CD14-positive monocyte (primary cell): Measurements from ENCODE around the gene MRPL41. TPM values are rescaled to one million over a fixed set of nuclear protein-coding genes. Genes with fewer than 3 reads are reported as not detected.

Experiments used
- DNase-seq, 3 donors: peaks; one replicate each; pipeline ENCODE4 v3.0.0-alpha.2; 2011 to 2022
- H2AFZ ChIP-seq: 2 replicates; pipeline ENCODE4 v1.6.0; 2012; ENCODE audit warnings: mild to moderate bottlenecking, low read depth, low read length, inconsistent platforms; ENCODE audit not compliant: insufficient read depth, poor library complexity, severe bottlenecking
- H3K27ac ChIP-seq, 2 donors: 1 replicate in 1 of 2; 2 replicates in 1 of 2; pipeline ENCODE4 v1.5.1; 2012 to 2013; ENCODE audit warnings: low read length in 2 of 2, control low read depth in 1 of 2, inconsistent platforms in 1 of 2, low read depth in 1 of 2, mild to moderate bottlenecking in 1 of 2
- H3K27me3 ChIP-seq, 2 donors: one replicate each; pipeline versions ENCODE4 v1.6.0 to v1.6.1; 2011 to 2013; ENCODE audit warnings: low read length in 2 of 2; ENCODE audit not compliant: control insufficient read depth in 2 of 2, insufficient read depth in 2 of 2
- H3K36me3 ChIP-seq, 2 donors: replicated peaks in 1 of 2; 1 replicate in 1 of 2; 2 replicates in 1 of 2; pipeline versions ENCODE4 v1.5.1 to v1.6.1; 2012 to 2013; ENCODE audit warnings: low read length in 2 of 2, control low read depth in 1 of 2, inconsistent platforms in 1 of 2, mild to moderate bottlenecking in 1 of 2; ENCODE audit not compliant: insufficient read depth in 2 of 2, control insufficient read depth in 1 of 2
- H3K4me1 ChIP-seq, 2 donors: 1 replicate in 1 of 2; 2 replicates in 1 of 2; pipeline versions ENCODE4 v1.5.1 to v1.6.1; 2012 to 2013; ENCODE audit warnings: low read length in 2 of 2, control low read depth in 1 of 2, inconsistent platforms in 1 of 2, mild to moderate bottlenecking in 1 of 2, moderate library complexity in 1 of 2; ENCODE audit not compliant: insufficient read depth in 2 of 2, control insufficient read depth in 1 of 2
- H3K4me2 ChIP-seq: replicated peaks from 2 replicates; pipeline ENCODE3; 2012; ENCODE audit warnings: low read length, moderate library complexity, mild to moderate bottlenecking; ENCODE audit not compliant: poor library complexity, severe bottlenecking; ENCODE audit errors: extremely low read depth
- H3K4me3 ChIP-seq, 3 experiments: fragments of 200-600 bp in 1 of 3; sonication (generic) in 1 of 3; replicated peaks in 1 of 3; 1 replicate in 2 of 3; 2 replicates in 1 of 3; pipeline ENCODE4 v1.5.1; 2011 to 2013; ENCODE audit warnings: low read length in 3 of 3, mild to moderate bottlenecking in 3 of 3, control low read depth in 2 of 3, low read depth in 2 of 3, inconsistent platforms in 1 of 3, moderate library complexity in 1 of 3
- H3K79me2 ChIP-seq: 2 replicates; pipeline ENCODE4 v1.6.0; 2012; ENCODE audit warnings: mild to moderate bottlenecking, control low read depth, inconsistent platforms, low read length, moderate library complexity; ENCODE audit not compliant: insufficient read depth
- H3K9ac ChIP-seq: 2 replicates; pipeline ENCODE4 v1.6.0; 2017; ENCODE audit warnings: low read length, mild to moderate bottlenecking; ENCODE audit not compliant: insufficient read depth, poor library complexity, severe bottlenecking
- H3K9me3 ChIP-seq, 2 donors: replicated peaks in 1 of 2; 1 replicate in 1 of 2; 2 replicates in 1 of 2; pipeline versions ENCODE4 v1.5.1 to v1.6.1; 2012 to 2013; ENCODE audit warnings: low read length in 2 of 2, control low read depth in 1 of 2; ENCODE audit not compliant: control insufficient read depth in 1 of 2, insufficient read depth in 1 of 2
- H4K20me1 ChIP-seq: 2 replicates; pipeline ENCODE4 v1.6.0; 2012; ENCODE audit warnings: mild to moderate bottlenecking, low read length, control low read depth, moderate library complexity; ENCODE audit not compliant: insufficient read depth
- H3K27ac Mint-ChIP-seq, 7 donors: one replicate each; pipeline ENCODE4 v1.8.0; 2020; ENCODE audit warnings: mild to moderate bottlenecking in 7 of 7, mixed read lengths in 7 of 7, moderate library complexity in 6 of 7, inconsistent platforms in 2 of 7
- H3K27me3 Mint-ChIP-seq, 3 donors: one replicate each; pipeline ENCODE4 v1.8.0; 2021 to 2022; ENCODE audit warnings: low read depth in 3 of 3, mild to moderate bottlenecking in 3 of 3, mixed read lengths in 3 of 3, moderate library complexity in 3 of 3, inconsistent platforms in 1 of 3
- H3K36me3 Mint-ChIP-seq, 2 donors: one replicate each; pipeline ENCODE4 v1.8.0; 2020; ENCODE audit warnings: mixed read lengths in 2 of 2, inconsistent platforms in 1 of 2, mild to moderate bottlenecking in 1 of 2
- H3K4me1 Mint-ChIP-seq: one replicate; pipeline ENCODE4 v1.8.0; 2020; ENCODE audit warnings: mild to moderate bottlenecking, mixed read lengths
- H3K4me3 Mint-ChIP-seq, 2 donors: one replicate each; pipeline ENCODE4 v1.8.0; 2020; ENCODE audit warnings: mild to moderate bottlenecking in 2 of 2, mixed read lengths in 2 of 2, moderate library complexity in 1 of 2
- H3K9me3 Mint-ChIP-seq, 7 donors: one replicate each; pipeline ENCODE4 v1.8.0; 2020 to 2022; ENCODE audit warnings: mixed read lengths in 7 of 7, mild to moderate bottlenecking in 6 of 7, moderate library complexity in 6 of 7, inconsistent platforms in 2 of 7
- CTCF ChIP-seq: fragments of 200-600 bp; IDR thresholded peaks from one replicate; pipeline ENCODE4 v1.8.0; 2022; ENCODE audit warnings: antibody characterized with exemption, mild to moderate bottlenecking
- WGBS: methylation state at CpG from one replicate; pipeline ENCODE4 v1.1.5; 2013; ENCODE audit warnings: missing lambda C conversion rate; ENCODE audit not compliant: insufficient coverage; 5-methylcytosine and 5-hydroxymethylcytosine counted together
- intact Hi-C, 2 donors: fragments of 100-400 bp; cut with micrococcal nuclease; formaldehyde crosslinking; loops; one replicate each; pipeline versions ENCODE4 v1.15.0 to v1.15.1; 2023
- polyA plus RNA-seq, 3 donors: library from polyadenylated mRNA; depleted of rRNA in 1 of 3; unstranded in 2 of 3; stranded (reverse) in 1 of 3; fragments of 300-500 nt in 2 of 3; fragments of >200 nt in 1 of 3; fragmentation: Illumina TruSeq in 2 of 3; gene quantifications; 1 replicate in 2 of 3; 2 replicates in 1 of 3; pipeline ENCODE4 v1.2.3, GENCODE V29; 2012 to 2021

Gene MRPL41
- polyA plus RNA-seq, 3 donors, result 17.3 to 49.4 (median 33.2) TPM

- peaks cover 6% of the 10 kb centered on the region for H4K20me1 ChIP-seq
- Mint-ChIP-seq H3K4me3 (no peak overlapping the region), H3K36me3 (peaks cover 39 to 50% of the 10 kb centered on the region in 2 donors), H3K27me3 (peaks cover 0 to 2% (median 0%) of the 10 kb centered on the region in 3 donors), H3K4me1 (peaks cover 15% of the 10 kb centered on the region), H3K9me3 (no peaks in the 10 kb centered on the region), H3K27ac (peak overlapping the region in 2 of 7 donors; percentile 42 to 55)
- no peak overlapping the region for H3K4me3 ChIP-seq
- no peak overlapping the region for H3K9ac ChIP-seq
- no peaks in the 10 kb centered on the region for H3K9me3 ChIP-seq
- H3K79me2 ChIP-seq, result peaks cover 10% of the 10 kb centered on the region
- 91% methylated on average over 20 of the region's 20 CpGs for WGBS
- H3K27me3 ChIP-seq, result no peaks in the 10 kb centered on the region
- DNase-seq, result no peak
- H2AFZ ChIP-seq, result no peak overlapping the region
- H3K36me3 ChIP-seq, result peaks cover 23 to 41% of the 10 kb centered on the region in 2 donors
- H3K27ac ChIP-seq, result no peak overlapping the region
- peak; percentile 53 for TF ChIP-seq CTCF
- peaks cover 15 to 17% of the 10 kb centered on the region in 2 donors for H3K4me1 ChIP-seq
- intact Hi-C loops, result no loop called here
- no peak overlapping the region for H3K4me2 ChIP-seq
These were observed 30.7 kb downstream of the MRPL41 start for GRCh38 chr9:137582286-137582860.

- H3K4me1 ChIP-seq, result peaks cover 5 to 7% of the 10 kb centered on the region in 2 donors
- no peak overlapping the region for H3K9ac ChIP-seq
- H2AFZ ChIP-seq, result no peak overlapping the region
- no peaks in the 10 kb centered on the region for H4K20me1 ChIP-seq
- Mint-ChIP-seq H3K9me3 (no peaks in the 10 kb centered on the region), H3K36me3 (peaks cover 48 to 60% of the 10 kb centered on the region in 2 donors), H3K27ac (peak overlapping the region in 3 of 7 donors; percentile 21 to 33 (median 31)), H3K4me1 (peaks cover 6% of the 10 kb centered on the region), H3K27me3 (peaks cover 0 to 2% (median 0%) of the 10 kb centered on the region in 3 donors), H3K4me3 (no peak overlapping the region)
- no peak overlapping the region for H3K4me2 ChIP-seq
- no peak for DNase-seq
- no peak overlapping the region for H3K27ac ChIP-seq
- no peak overlapping the region for H3K4me3 ChIP-seq
- intact Hi-C loops, result no loop called here
- TF ChIP-seq CTCF, result no peak
- H3K27me3 ChIP-seq, result no peaks in the 10 kb centered on the region
- H3K79me2 ChIP-seq, result peaks cover under 1% of the 10 kb centered on the region
- H3K36me3 ChIP-seq, result peaks cover 30 to 50% of the 10 kb centered on the region in 2 donors
- H3K9me3 ChIP-seq, result no peaks in the 10 kb centered on the region
- 84% methylated on average over 9 of the region's 14 CpGs for WGBS
These were observed 31.7 kb downstream of the MRPL41 start for GRCh38 chr9:137583347-137583746.
